PFSK-1 (cell line): ENCODE results near the gene SLC2A10.

ENCODE experiments used
- FOXP2 ChIP-seq: optimal IDR thresholded peaks from 2 replicates; pipeline ENCODE3; 2011; ENCODE audit warnings: borderline replicate concordance, control low read depth, inconsistent platforms; ENCODE audit not compliant: insufficient read depth; ENCODE audit errors: extremely low read length, extremely low read depth
- POLR2AphosphoS5 ChIP-seq: IDR thresholded peaks from 2 replicates; pipeline ENCODE4 v1.6.1; 2012; ENCODE audit warnings: low read depth, mild to moderate bottlenecking, control low read depth, low read length, moderate library complexity
- SIN3A ChIP-seq: IDR thresholded peaks from 2 replicates; pipeline ENCODE4 v1.6.1; 2012; ENCODE audit warnings: mild to moderate bottlenecking, low read length, moderate library complexity, borderline replicate concordance; ENCODE audit not compliant: insufficient read depth
- TAF1 ChIP-seq: IDR thresholded peaks from 2 replicates; pipeline ENCODE4 v1.6.1; 2012; ENCODE audit warnings: low read length, control low read depth, borderline replicate concordance; ENCODE audit not compliant: insufficient read depth
- TF ChIP-seq, protein P1 (sequence below), 2 experiments: IDR thresholded peaks; 2 replicates each; pipeline versions ENCODE4 v1.6.1 to v1.8.0; 2011 to 2012; ENCODE audit warnings: low read depth in 2 of 2, low read length in 2 of 2, control low read depth in 1 of 2, inconsistent platforms in 1 of 2, mild to moderate bottlenecking in 1 of 2, moderate library complexity in 1 of 2; ENCODE audit not compliant: insufficient read depth in 1 of 2

The SLC2A10 gene

DNA sequence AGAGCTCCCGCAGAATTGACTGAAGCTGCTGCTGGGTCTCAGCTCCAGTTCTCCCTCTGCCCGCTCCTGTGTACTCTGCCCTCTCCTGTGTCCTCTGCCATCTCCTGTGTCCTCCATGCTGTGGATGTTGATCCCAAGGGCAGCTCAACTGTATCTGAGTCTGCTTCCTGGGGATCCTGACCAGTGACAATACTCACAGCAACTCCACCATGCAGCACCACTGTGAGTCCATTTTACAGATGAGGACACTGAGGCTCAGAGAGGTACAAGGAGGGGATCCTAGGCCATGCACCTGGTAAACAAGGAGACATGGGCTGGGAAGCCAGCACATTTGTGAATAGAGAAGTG is 28.8 kb upstream of the SLC2A10 start:
- TF ChIP-seq FOXP2 (no peak), TAF1 (no peak), POLR2AphosphoS5 (no peak), SIN3A (no peak)
- TF ChIP-seq, protein P1, sequence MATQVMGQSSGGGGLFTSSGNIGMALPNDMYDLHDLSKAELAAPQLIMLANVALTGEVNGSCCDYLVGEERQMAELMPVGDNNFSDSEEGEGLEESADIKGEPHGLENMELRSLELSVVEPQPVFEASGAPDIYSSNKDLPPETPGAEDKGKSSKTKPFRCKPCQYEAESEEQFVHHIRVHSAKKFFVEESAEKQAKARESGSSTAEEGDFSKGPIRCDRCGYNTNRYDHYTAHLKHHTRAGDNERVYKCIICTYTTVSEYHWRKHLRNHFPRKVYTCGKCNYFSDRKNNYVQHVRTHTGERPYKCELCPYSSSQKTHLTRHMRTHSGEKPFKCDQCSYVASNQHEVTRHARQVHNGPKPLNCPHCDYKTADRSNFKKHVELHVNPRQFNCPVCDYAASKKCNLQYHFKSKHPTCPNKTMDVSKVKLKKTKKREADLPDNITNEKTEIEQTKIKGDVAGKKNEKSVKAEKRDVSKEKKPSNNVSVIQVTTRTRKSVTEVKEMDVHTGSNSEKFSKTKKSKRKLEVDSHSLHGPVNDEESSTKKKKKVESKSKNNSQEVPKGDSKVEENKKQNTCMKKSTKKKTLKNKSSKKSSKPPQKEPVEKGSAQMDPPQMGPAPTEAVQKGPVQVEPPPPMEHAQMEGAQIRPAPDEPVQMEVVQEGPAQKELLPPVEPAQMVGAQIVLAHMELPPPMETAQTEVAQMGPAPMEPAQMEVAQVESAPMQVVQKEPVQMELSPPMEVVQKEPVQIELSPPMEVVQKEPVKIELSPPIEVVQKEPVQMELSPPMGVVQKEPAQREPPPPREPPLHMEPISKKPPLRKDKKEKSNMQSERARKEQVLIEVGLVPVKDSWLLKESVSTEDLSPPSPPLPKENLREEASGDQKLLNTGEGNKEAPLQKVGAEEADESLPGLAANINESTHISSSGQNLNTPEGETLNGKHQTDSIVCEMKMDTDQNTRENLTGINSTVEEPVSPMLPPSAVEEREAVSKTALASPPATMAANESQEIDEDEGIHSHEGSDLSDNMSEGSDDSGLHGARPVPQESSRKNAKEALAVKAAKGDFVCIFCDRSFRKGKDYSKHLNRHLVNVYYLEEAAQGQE (IDR thresholded peaks at IDR 0.05; ENCODE audit: insufficient read depth in 1 of 2, low read depth in 2 of 2, low read length in 2 of 2): no peak

DNA sequence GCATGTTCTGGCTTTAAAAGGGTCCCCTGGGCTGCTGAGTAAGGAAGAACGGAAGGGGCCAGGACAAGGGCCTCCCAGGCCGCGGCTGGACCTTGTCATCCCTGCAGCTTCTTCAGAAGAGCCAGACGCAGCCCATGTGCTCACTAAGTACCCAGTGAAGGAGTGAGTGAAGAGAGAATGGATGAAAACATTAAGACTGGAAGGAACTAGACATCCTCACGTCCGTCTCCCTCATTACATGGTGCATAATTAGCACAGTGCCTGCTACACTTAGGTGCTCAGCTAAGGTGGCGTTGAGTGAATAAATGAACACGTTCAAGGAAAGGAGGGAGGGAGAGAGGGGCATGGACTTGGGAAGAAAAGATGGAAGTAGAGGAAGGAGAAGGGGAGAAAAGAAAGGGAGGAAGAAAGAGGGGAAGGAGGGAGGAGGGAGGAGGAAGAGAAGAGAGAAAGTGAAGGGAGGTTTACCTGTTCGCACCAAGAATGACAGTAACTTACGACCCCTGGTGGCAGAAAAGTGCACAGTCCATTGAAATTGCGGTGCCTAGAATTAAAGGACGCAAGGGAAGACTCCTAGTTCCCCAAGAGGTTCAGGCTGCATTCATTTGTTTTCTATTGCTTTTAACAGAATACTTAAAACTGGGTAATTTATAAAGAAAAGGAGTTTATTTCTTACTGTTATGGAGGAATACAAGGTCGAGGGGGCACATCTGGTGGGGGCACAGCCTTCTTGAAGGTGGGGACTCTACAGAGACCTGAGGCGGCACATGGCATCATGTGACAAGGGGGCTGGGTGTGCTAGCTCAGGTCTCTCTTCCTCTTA is 28.2 kb upstream of the SLC2A10 start:
- TF ChIP-seq FOXP2 (no peak), TAF1 (no peak), POLR2AphosphoS5 (no peak), SIN3A (no peak)
- TF ChIP-seq, protein P1 (IDR thresholded peaks at IDR 0.05; ENCODE audit: insufficient read depth in 1 of 2, low read depth in 2 of 2, low read length in 2 of 2): no peak

- TF ChIP-seq SIN3A (no peak), POLR2AphosphoS5 (no peak)
Observed at GRCh38 chr20:46682063-46682821, 27.2 kb upstream of the SLC2A10 start.

DNA sequence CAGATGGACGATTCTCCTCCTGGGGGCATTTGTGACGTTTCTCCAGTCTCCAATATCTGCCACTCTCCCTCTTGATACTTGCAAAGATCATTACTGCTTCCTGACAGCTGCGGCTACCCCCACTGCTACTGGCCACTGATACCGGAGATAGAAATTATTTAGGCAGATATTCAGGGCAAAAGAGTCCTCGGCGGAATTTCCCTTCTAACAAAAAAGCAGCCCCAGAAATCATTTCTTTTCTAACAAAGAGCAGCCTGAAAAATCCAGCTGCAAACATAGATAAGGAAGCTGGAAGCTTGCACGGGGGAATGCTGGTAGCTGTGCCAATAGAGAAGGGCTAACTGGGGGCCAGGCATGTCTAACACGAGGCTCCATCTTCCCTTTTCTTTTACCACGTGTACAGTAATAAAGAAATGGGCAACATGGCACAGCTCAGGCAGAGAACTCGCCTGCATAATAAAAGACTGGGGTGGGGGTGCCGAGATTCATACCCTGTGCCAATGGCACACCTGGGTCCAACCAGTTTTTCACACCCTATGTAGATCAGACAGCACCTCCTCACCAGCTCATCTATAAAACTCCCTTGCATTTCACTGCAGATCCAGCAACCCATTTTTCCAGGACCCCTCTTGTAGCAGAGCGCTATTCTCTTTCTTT is 26.3 kb upstream of the SLC2A10 start:
- TF ChIP-seq POLR2AphosphoS5: no peak
- TF ChIP-seq SIN3A: no peak
- no peak for TF ChIP-seq TAF1
- no peak for TF ChIP-seq FOXP2
- TF ChIP-seq, protein P1 (IDR thresholded peaks at IDR 0.05; ENCODE audit: insufficient read depth in 1 of 2, low read depth in 2 of 2, low read length in 2 of 2): no peak

DNA sequence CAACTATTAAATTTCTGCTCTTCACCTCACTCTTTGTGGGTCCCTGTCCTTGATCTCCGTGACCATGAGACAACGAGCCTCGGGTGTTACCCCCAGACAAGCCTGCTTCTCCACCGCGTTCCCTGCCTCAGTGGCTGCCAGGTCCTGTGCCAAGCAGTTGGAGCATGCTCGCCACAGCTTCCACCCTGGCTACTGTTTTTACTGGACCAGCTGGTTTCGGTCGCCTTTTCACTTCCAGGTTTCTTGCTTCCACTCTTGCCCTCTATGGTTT is 25.8 kb upstream of the SLC2A10 start:
- TF ChIP-seq FOXP2 (no peak), POLR2AphosphoS5 (no peak), TAF1 (no peak), SIN3A (no peak)
- TF ChIP-seq, protein P1 (IDR thresholded peaks at IDR 0.05; ENCODE audit: insufficient read depth in 1 of 2, low read depth in 2 of 2, low read length in 2 of 2): no peak
